ENCODE measurements around the gene BBC3. TPM values are rescaled to one million over a fixed set of nuclear protein-coding genes. Genes with fewer than 3 reads are reported as not detected.
A peak's percentile ranks its signal among the peaks of the same experiment; 100 is the strongest.

BBC3 gene
- total and polyA plus RNA-seq, 8 donors = 5.5 to 19.4 (median 9.2) TPM

- DNase-seq = no peak
- no peak overlapping the region for H3K27ac ChIP-seq
- no peak for FAIRE-seq
- H3K9me3 ChIP-seq = no peaks in the 10 kb centered on the region
- intact Hi-C loops (cut with DNase I) = no loop called here
- H3K4me3 ChIP-seq = no peak overlapping the region
- peaks cover 15 to 24% (median 23%) of the 10 kb centered on the region in 3 donors for H3K4me1 ChIP-seq
- TF ChIP-seq CTCF (IDR thresholded peaks at IDR 0.05) = no peak
- H3K36me3 ChIP-seq = peaks cover 0 to 4% (median 0%) of the 10 kb centered on the region in 3 donors
- ATAC-seq = no peak
- H3K27me3 ChIP-seq = no peaks in the 10 kb centered on the region
- WGBS, 2 donors = 89 to 94% methylated on average over 16 to 17 of the region's 17 CpGs
Measured at GRCh38 chr19:47186446-47187334, 44.3 kb downstream of the BBC3 start.

GRCh38 chr19:47183601-47184000, 47.4 kb downstream of the BBC3 start:
- Histone ChIP-seq H3K4me1 (peaks cover 0 to under 1% (median 0%) of the 10 kb centered on the region in 3 donors), H3K27ac (no peak overlapping the region), H3K27me3 (no peaks in the 10 kb centered on the region), H3K36me3 (peaks cover 0 to 4% (median 0%) of the 10 kb centered on the region in 3 donors), H3K4me3 (no peak overlapping the region), H3K9me3 (no peaks in the 10 kb centered on the region)
- FAIRE-seq (no peak), ATAC-seq (no peak), DNase-seq (no peak)
- 58 to 69% methylated on average over 2 of the region's 2 CpGs for WGBS, 2 donors
- intact Hi-C loops (cut with DNase I) = no loop called here
- TF ChIP-seq CTCF (IDR thresholded peaks at IDR 0.05) = no peak

GRCh38 chr19:47179653-47180310, 51.2 kb downstream of the BBC3 start:
- intact Hi-C loops (cut with DNase I) = no loop called here
- 84 to 88% methylated on average over 4 of the region's 4 CpGs for WGBS, 2 donors
- H3K27ac ChIP-seq = no peak overlapping the region
- FAIRE-seq = no peak
- no peaks in the 10 kb centered on the region for H3K27me3 ChIP-seq
- no peaks in the 10 kb centered on the region for H3K4me1 ChIP-seq
- H3K36me3 ChIP-seq = peaks cover 0 to 4% (median 0%) of the 10 kb centered on the region in 3 donors
- no peak for ATAC-seq
- no peaks in the 10 kb centered on the region for H3K9me3 ChIP-seq
- no peak for DNase-seq
- no peak overlapping the region for H3K4me3 ChIP-seq
- TF ChIP-seq CTCF (IDR thresholded peaks at IDR 0.05) = no peak

GRCh38 chr19:47176627-47177090, 54.3 kb downstream of the BBC3 start:
- DNase-seq = no peak
- peak; percentile 43 for FAIRE-seq
- no peaks in the 10 kb centered on the region for H3K9me3 ChIP-seq
- no peaks in the 10 kb centered on the region for H3K4me1 ChIP-seq
- intact Hi-C loops (cut with DNase I) = no loop called here
- ATAC-seq = no peak
- no peaks in the 10 kb centered on the region for H3K36me3 ChIP-seq
- no peak overlapping the region for H3K27ac ChIP-seq
- WGBS, 2 donors = 70 to 79% methylated on average over 5 of the region's 5 CpGs
- no peak overlapping the region for H3K4me3 ChIP-seq
- no peaks in the 10 kb centered on the region for H3K27me3 ChIP-seq
- no peak for TF ChIP-seq CTCF (IDR thresholded peaks at IDR 0.05)

All from pancreas (tissue), 10 donors.